NCI-H2196 (cell line): ENCODE data around the gene MAX.

ENCODE experiments used
- DNase-seq: peaks from one replicate; lab custom pipeline; 2025; ENCODE audit not compliant: unreplicated experiment; lab: John Stamatoyannopoulos, UW

Gene MAX

GRCh38 chr14:65074449-65075150, 27.7 kb downstream of the MAX start:
- no peak for DNase-seq

DNA sequence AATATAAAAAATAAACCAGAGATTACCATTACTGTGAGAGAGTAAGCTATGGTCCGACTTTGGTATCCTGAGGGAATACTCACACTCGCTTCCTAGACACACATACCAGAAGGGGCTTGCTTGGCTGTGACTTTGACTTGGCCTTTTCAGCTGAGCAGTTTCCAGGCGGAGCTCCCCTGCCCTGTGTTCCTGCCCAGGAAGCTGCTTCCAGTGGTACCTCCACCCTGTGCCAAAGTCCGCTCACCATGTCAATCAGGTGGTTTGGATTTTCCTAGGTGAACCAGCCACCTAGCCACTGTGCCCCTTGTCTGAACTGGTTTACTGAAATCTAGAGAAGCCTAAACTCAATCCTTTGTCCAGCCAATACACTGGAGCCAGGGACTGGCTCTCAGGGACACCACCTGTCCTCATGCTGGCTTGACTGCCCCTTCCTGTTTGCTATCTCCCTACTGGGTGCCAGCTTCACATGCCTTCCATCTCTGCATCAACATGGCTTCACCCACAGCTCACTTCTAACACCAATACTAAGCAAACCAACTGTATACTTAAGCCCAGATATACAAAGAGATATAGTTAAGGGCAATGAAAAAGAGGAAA, 28.6 kb downstream of the MAX start:
- DNase-seq: no peak

- no peak for DNase-seq
Measured at GRCh38 chr14:65072937-65073336, 29.4 kb downstream of the MAX start.

GRCh38 chr14:65072256-65072655, 30.1 kb downstream of the MAX start:
- DNase-seq: no peak

- no peak for DNase-seq
Measured at GRCh38 chr14:65071544-65071943, 30.8 kb downstream of the MAX start.

- DNase-seq: peak; percentile 73
Measured at GRCh38 chr14:65070471-65070976, 31.8 kb downstream of the MAX start.

DNA sequence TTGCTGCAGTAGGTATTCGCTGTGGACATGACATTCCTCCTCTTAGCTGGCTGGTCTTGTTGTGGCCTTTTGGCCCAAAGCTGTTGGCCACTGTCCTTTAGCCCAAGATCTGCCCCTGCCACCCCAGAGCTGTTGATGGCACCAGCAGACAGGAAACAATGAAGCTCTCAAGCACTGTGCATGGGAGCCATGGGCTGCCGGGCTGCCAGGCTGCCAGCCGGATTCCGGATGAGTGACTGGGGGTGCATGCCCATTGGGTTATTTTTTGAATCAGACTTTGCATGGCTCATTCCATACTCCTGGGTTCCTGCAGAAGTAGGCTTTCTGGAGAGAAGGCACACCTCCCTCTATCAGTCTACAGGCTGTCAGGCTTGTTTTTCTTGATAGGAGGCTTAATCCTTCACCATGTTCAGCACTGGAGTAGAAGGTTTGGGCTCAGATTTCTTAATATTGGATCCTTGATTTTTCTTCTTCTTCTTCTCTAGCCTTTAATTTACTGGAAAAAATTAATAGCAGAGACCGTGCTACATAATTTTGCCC, 32.4 kb downstream of the MAX start:
- no peak for DNase-seq

DNA sequence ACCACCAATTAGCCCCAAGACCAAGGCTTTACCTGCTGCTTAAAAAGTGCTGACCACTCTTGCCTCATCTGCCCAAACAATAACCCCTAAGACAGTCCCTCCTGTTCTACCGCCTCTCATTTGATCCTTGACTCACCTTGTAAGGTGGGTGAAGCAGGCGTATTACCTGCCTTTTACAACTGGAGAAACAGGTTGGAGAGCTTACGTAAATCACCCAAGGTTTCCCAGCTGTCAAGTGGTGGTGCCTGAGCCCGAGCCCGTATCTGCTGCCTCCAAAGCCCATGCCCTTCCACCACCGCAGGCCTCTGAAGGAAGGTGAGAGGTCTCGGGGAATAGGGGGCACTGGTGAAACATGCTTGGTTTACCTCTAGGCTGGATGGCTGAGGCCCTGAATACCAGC, 36.6 kb downstream of the MAX start:
- DNase-seq: no peak

DNA sequence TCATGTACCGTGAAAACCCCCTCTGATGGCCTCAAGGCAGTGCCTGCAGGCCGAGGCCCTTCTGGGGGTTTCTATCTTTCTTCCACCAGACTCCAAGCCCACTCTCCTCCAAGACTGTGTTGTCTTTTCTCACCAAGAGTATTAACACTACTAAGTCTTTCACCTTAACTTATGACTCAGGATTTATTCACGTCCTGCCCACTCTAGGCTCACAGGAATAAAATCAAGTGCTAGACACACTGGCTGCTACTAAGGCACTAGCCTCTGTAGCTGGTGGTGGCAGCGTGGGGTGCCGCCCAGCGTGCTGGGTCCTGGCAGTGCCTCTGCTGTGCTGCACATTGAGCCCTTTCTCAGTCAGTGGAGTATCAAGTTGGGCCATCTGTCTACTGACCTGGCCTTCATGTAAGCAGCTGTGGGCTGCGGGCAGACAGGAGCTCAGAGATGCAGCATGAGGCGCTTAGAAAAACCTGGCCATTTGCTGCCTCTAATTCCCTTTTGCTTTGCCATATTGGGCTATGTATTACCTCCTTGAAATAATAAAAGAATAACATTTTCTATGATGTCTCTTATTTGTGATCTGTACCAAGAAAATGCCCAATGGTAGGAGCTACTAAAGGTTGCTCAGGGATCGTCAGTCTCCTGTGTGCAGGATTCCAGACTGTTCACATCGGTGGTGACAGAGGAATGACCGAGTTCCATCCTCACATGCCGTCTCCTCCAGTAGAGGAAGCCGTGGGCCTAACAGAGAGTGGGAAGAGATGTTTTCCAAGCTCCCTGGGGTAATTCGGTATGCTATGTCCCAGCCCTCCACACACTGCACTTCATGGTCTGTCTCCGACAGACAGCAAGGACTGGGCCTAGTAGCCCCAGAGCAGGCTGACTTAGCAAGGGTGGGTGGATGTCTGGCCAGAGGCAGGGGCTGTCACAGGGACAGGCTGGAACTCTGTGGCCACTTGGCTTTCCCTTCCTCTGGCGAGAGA, 39.9 kb downstream of the MAX start:
- no peak for DNase-seq

- DNase-seq: no peak
Measured at GRCh38 chr14:65057695-65058094, 44.6 kb downstream of the MAX start.

GRCh38 chr14:65054471-65055085, 47.7 kb downstream of the MAX start:
- DNase-seq: no peak

DNA sequence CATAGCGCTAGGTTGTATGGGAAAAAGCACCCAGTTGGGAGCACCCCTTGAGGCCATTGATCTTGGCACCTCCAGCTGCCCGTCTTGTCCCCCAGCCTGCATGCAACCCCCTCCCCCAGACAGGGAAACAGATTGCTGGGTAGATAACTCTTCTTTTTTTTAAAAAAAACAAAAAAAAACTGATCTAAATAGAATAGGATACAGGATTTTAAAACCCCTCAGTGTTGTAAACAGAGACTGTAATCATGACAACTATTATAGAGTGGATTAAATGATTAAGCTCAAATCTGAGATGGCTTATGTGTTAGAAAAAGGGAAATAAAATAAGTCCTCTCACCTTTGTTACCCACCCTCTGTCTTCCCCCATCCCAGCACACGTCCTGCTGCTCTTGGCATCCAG, 48.9 kb downstream of the MAX start:
- no peak for DNase-seq

- no peak for DNase-seq
Measured at GRCh38 chr14:65052832-65053231, 49.5 kb downstream of the MAX start.

DNA sequence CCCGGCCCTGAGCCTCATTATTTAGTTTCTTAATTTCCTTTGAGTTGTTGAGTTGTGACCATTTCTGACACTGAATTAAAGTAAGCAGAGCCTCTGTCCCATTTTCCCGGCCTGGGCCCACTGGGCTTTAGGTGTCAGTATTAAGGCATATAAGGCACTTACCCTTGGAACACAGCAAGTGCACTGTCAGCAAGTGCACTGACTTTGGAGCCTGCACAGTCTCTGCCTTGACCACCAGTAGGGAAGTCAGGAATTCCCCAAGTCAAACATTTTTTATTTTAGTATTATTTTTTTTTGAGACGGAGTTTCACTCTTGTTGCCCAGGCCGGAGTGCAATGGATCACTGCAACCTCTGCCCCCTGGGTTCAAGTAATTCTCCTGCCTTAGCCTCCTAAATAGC, 56.6 kb downstream of the MAX start:
- DNase-seq: no peak

GRCh38 chr14:65045006-65045405, 57.3 kb downstream of the MAX start:
- no peak for DNase-seq

- no peak for DNase-seq
Measured at GRCh38 chr14:65044596-65044959, 57.7 kb downstream of the MAX start.

GRCh38 chr14:65043893-65044595, 58.3 kb downstream of the MAX start:
- DNase-seq: no peak

- no peak for DNase-seq
Measured at GRCh38 chr14:65042731-65043372, 59.5 kb downstream of the MAX start.

GRCh38 chr14:65042296-65042695, 60.0 kb downstream of the MAX start:
- no peak for DNase-seq

GRCh38 chr14:65041434-65041915, 60.8 kb downstream of the MAX start:
- no peak for DNase-seq
